GM19238 (cell line): ENCODE measurements around the gene XRN2.
A peak's percentile ranks its signal among the peaks of the same experiment; 100 is the strongest.
"Not testable (repeated sequence)": the region's sequence is repeated elsewhere in the genome, so short reads cannot be mapped to it uniquely, and the experiment has no call there.

ENCODE experiments used
- DNase-seq: peaks from one replicate; pipeline ENCODE4 v3.0.0; 2011; ENCODE audit warnings: low spot score; ENCODE audit not compliant: insufficient read length

Gene XRN2

DNA sequence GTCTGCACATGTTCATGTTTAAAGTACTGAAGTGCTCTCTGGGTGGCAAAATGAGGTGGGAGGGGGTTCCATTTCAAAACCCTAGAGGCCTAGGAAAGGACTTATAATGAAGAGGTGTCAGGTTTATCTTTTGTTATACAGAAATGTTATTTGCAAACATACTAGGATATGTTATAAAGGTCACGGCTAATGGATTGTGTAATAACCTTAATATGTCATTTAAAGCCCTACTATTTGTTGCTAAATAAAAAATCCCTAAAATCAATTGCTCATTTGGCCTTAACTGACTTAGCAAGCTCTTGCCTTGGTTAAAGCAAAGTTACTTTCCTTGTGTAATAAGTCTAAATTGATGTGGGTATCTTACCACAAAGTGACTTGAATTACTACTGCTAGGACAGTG, 85.4 kb downstream of the XRN2 start:
- no peak for DNase-seq

GRCh38 chr20:21389368-21389767, 86.2 kb downstream of the XRN2 start:
- no peak for DNase-seq

DNA sequence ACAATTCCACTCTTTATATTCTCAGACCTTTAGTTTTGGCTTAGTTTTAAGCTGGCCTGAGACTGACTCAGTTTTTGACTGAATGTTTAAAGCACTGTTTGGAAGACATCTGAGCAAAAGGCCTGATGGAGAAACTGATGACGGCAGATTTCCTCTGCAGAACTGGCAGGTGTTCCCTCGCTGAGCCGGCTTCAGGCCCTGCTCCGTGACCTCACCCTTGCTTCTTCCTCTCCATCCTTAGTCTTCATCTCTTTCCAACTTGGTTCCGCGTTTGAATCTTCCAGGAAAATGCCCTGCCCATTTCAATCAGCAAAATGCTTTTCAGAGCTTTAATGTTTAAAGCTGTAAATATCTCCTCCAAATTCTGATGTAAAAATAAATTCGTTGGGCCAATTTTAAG, 87.6 kb downstream of the XRN2 start:
- no peak for DNase-seq

DNA sequence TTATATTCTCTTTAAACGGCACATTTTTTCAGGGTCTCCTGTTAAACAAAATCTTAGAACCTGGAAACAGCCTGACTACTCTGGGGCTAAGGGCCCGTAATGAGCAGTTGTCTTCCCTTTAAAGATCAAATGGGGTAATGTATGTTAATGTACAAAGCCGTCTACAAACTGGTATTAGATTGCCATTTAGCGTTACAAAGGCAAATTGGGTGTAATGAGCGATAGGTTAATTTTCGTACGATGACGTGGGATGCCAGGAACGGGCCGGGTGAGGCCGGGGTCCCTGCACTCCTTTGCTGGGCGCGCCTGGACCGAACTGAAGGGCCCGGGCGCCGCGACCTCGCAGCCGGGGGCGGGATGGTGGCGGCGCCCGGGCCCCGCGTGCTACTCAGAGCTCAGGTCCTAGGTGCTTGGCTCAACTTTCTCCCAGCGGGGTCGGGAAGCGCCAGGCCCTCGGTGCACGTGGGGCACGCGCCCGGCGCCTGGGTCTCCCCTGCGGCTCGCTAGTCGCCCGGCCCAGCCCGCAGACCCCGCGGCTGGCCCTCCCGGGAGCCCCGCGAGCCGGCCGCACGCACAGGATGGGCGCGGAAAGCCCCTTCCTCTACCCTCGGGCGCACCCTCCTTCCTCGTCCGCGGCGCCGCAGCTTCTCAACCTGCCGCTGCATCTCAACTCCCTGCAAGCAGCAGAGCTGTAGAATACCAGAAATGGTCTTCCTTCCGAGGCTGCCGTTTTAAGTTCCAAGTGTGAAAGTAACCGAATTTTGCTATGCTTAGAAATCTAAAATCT, 88.2 kb downstream of the XRN2 start:
- no peak for DNase-seq

GRCh38 chr20:21391972-21392352, 88.8 kb downstream of the XRN2 start:
- no peak for DNase-seq

GRCh38 chr20:21393166-21393565, 90.0 kb downstream of the XRN2 start:
- DNase-seq, result no peak

DNA sequence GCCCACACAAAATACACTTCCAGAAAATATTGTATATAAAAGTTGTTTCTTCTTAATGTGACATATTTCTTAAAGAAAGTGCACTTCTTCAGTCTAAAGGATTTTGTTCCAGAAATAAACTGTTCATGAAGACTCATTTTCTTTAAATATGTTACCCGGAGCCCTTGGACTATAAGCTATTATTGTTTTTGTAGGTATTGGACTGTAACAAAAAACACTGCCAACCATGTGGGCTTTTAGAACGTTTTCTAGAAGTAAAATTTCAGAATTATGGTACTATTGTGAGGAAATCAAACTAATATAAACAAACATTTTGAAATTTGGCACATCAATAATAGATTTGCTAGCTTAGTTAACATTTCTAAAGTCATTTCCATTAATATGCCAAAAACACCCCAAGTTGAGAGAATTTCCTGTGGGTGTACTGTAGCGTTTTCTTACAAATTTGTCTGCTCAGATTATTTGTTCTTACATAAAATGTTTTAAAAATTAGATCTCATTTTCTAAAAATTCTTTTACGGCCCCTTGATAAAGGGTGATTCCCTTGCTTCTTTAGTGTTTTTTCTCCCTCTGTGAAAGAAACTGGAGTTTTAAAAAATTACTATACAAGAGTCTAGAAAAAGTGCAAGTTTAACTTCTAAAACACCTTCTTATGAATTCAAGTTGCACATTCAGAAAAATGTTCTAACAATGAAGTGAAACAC, 90.8 kb downstream of the XRN2 start:
- no peak for DNase-seq

GRCh38 chr20:21394551-21394950, 91.4 kb downstream of the XRN2 start:
- no peak for DNase-seq

DNA sequence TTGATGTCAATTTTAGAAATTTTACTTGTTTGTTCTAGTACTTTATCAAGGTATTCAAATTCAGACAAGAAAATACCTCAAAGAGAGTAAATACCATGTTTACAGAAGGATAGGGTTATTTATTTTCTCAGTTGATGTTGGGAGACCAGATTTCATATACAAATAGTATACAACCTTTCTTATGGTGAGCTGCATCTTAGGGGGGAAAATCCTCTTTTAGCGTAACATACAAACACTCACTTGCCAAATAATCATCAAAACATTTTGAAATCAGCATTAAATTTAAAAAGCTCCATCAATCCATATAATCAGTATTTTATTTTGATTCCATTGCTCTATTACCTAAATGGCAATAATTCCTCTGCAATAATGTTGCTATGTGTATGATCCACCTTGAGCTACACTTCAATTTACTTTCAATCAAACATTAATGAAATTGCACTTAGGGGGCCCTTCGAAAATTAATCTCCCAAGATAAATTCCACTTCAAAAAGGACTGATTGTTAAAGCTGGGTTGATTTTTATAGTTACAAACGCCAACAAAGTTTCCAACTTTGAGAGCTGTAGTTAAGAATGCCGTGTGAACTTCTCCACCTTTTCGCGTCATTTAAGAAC, 92.0 kb downstream of the XRN2 start:
- no peak for DNase-seq

DNA sequence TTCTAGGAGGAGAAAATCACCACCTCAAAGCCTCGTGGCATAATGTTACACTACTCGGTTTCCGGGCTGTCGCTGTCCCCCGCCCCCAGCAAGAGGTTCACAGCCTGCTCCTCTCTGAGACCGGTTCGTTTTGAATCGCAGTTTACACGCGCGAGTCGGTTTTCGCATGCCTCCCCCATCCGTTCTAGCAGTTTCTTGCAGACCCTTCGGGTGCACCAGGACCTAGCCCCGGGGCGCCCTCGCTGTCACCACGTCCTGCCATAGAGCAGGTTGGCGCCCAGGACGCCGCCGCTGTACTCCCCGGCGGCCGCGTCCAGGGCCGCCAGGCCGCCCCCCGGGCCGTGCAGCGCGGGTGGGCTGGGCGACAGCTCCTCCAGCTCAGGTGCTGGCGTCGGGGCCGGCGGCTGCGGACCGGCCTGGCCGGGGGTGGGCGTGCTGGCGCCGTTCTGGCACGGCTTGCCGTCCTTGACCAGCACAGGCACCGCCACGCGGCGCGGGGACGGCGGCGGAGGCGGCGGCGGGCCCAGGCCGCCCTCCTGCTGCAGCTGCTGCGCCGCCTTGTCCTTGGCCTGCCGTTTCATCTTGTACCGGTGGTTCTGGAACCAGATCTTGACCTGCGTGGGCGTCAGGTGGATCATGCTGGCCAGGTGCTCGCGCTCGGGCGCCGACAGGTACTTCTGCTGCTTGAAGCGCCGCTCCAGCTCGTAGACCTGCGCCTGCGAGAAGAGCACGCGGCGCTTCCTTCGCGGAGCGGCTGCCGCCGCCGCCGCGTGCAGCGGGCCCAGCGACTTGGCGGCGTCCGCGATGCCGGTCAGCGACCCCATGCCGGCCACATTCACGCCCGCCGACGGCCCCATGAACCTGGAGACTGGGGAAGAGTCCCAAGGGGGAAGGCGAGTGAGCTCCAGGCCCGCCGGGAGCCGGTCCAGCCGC, 92.8 kb downstream of the XRN2 start:
- no peak for DNase-seq

DNA sequence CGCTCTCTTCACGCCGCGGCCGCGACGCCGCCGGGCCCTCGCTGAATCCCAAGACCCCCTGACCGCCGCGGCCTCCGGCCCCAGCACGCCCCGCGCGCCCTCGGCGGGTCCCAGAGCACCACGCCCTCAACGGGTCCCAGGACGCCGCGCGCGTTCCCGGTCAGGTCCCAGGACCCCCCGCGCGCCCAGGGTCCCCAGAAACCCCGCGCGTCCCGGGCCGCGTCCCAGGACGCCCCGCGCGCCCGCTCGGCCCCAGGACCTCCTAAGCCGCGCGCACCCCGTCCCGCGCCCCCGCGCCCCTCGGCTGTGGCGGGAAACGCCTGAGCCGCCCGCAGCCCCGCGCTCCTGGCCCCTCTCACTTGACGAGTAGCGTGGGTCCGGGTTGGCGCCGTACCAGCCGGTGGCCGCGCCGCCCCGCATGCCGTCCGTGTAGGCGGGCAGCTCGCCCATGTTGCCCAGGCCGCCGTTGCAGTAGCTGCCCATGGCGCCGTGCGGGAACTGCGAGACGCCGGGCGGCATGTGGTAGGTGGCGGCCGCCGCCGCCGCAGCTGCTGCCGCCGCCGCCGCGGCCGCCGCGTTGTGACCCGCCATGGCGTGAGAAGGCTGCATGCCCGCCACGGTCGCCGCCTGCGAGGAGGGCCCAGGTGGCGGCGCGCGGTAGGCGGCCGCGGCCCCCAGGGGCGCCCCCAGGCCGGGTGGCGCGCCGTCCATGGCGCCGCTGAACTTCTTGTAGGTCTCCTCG, 93.6 kb downstream of the XRN2 start:
- DNase-seq, result peak; percentile 7

- no peak for DNase-seq
These were observed 94.4 kb downstream of the XRN2 start, which contains the start of gene NKX2-4 for GRCh38 chr20:21397341-21398108. Gene NKX2-4 (minus strand): TSS chr20:21397526. CDS start chr20:21397399, 127 bp downstream.

- no peak for DNase-seq
These were observed 95.2 kb downstream of the XRN2 start for GRCh38 chr20:21398109-21399004.

GRCh38 chr20:21399005-21399475, 95.9 kb downstream of the XRN2 start:
- DNase-seq, result no peak

DNA sequence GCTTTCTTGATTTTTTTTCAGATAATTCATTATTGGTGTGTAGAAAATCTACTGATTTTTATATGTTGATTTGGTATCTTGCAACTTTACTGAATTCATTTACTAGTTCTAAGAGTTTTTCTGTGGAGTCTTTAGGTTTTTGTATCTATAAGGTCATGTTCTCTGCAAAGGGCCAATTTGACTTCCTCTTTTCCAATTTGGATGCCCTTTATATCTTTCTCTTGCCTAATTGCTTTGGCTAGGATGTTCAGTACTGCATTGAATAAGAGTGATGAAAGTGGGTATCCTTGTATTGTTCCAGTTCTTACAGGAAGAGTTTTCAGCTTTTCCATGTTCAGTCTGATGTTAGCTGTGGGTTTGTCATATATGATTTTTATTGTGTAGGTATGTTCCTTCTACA, 108.6 kb downstream of the XRN2 start:
- DNase-seq, result no peak

DNA sequence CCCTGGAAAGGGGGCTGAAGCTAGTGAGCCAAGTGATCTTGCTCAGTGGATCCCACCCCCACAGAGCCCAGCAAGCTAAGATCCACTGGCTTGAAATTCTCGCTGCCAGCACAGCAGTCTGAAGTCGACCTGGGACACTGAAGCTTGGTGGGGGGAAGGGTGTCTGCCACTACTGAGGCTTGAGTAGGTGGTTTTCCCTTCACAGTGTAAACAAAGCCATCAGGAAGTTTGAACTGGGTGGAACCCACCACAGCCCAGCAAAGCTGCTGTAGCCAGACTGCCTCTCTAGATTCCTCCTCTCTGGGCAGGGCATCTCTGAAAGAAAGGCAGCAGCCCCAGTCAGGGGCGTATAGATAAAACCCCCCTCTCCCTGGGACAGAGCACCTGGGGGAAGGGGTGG, 110.9 kb downstream of the XRN2 start:
- not testable (repeated sequence) for DNase-seq

GRCh38 chr20:21419147-21419546, 116.0 kb downstream of the XRN2 start:
- not testable (repeated sequence) for DNase-seq

DNA sequence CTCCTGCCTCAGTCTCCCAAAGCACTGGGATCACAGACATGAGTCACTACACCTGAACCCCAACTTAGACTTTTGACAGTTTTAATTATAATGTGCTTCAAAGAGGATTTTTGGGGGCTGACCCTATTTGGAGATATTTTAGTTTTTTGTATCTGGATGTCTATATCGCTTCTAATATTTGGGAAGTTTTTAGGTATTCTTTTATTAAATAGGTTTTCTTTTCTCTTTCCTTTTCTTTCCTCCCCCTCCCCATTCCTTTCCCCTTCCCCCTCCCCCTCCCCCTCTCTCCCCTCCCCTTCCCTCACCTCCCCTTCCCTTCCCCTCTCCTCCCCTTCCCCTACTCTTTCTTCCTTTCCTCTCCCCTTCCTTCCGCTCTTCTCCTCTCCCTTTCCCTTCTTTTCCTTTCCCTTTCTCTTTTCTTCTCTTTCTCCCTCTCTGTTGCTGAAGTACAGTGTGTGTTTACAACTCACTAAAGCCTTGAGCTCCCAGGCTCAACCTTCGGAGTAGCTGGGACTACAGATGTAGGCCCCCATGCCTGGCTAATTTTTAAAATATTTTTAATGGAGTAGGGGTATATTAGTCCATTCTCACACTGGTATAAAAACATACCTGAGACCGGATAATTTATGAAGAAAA, 118.6 kb downstream of the XRN2 start:
- no peak for DNase-seq
